HG02759 (cell line): Measurements from ENCODE around the gene ABLIM2.
A peak's percentile ranks its signal among the peaks of the same experiment; 100 is the strongest.
"Not testable (repeated sequence)": the region's sequence is repeated elsewhere in the genome, so short reads cannot be mapped to it uniquely, and the experiment has no call there.

Experiments
- ATAC-seq: cut with Tn5 transposase; IDR thresholded peaks from one replicate; pipeline ENCODE4 v1.9.1; 2021; ENCODE audit warnings: mild to moderate bottlenecking, moderate library complexity; ENCODE audit not compliant: unreplicated experiment

Gene ABLIM2

GRCh38 chr4:7950301-7951092, 208.1 kb downstream of the ABLIM2 start:
- ATAC-seq, result no peak

GRCh38 chr4:7949759-7950158, 208.9 kb downstream of the ABLIM2 start:
- no peak for ATAC-seq

- no peak for ATAC-seq
These were observed 210.7 kb downstream of the ABLIM2 start for GRCh38 chr4:7947927-7948326.

GRCh38 chr4:7945709-7946380, 212.8 kb downstream of the ABLIM2 start:
- ATAC-seq, result no peak

GRCh38 chr4:7944599-7945220, 213.9 kb downstream of the ABLIM2 start:
- ATAC-seq, result no peak

- not testable (repeated sequence) for ATAC-seq
These were observed 214.9 kb downstream of the ABLIM2 start for GRCh38 chr4:7943688-7944087.

- no peak for ATAC-seq
These were observed 215.4 kb downstream of the ABLIM2 start for GRCh38 chr4:7943211-7943610.

GRCh38 chr4:7941965-7942496, 216.6 kb downstream of the ABLIM2 start:
- no peak for ATAC-seq

GRCh38 chr4:7941111-7941964, 217.3 kb downstream of the ABLIM2 start:
- no peak for ATAC-seq

GRCh38 chr4:7939377-7940108, 219.1 kb downstream of the ABLIM2 start, which contains the start of gene AFAP1:
Gene AFAP1, minus strand, starts transcription at chr4:7939861. Its CDS starts 67,783 bp downstream, at chr4:7872078.
- peak; percentile 93 for ATAC-seq

GRCh38 chr4:7938609-7939376, 219.8 kb downstream of the ABLIM2 start:
- no peak for ATAC-seq

- no peak for ATAC-seq
These were observed 220.4 kb downstream of the ABLIM2 start for GRCh38 chr4:7938266-7938608.

GRCh38 chr4:7937006-7937405, 221.6 kb downstream of the ABLIM2 start:
- no peak for ATAC-seq

- ATAC-seq, result no peak
These were observed 224.7 kb downstream of the ABLIM2 start for GRCh38 chr4:7933651-7934510.

- no peak for ATAC-seq
These were observed 226.3 kb downstream of the ABLIM2 start for GRCh38 chr4:7932287-7932686.

GRCh38 chr4:7929118-7929951, 229.3 kb downstream of the ABLIM2 start:
- ATAC-seq, result no peak

GRCh38 chr4:7928711-7929110, 229.9 kb downstream of the ABLIM2 start:
- no peak for ATAC-seq
